GM19467 (cell line): ENCODE measurements around the gene MAML1.

Experiments
- ATAC-seq: cut with Tn5 transposase; IDR thresholded peaks from one replicate; pipeline ENCODE4 v1.9.1; 2021; ENCODE audit warnings: mild to moderate bottlenecking, moderate library complexity; ENCODE audit not compliant: unreplicated experiment

The MAML1 gene

DNA sequence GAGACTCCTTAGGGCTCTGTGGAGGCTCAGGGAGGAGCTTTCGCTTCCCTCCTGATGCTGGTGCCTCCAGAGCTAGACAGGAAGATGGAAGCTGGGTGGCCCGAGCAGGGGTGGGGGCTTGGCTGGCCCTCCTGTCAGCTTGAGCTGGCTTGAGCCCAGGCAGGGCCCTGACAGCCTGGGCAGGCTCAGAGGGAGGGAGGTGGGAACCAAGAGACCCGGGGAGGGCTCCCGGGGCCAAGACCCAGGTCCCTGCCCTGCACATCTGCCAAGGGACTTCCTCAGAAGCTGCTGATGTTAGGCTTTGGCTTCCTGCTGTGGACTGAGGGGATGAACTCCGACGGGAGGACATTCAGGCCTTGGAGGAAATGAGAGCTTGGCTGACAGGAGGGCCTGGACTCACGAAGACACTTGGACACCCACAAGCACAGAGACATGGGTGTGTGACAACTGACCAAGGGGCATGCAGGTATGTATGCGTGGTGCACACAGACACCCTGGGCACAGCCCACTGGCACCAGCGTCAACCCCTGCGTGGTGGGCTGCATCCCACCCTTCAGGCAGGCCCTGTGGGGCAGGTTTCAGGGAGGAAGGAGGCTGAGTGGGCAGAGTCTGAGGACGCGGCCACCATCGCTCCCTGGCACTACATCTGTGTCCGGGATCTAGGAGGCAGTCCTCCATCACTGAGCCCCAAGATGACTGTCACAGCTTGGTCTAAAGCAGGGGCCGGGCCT, 59.4 kb downstream of the MAML1 start:
- no peak for ATAC-seq

DNA sequence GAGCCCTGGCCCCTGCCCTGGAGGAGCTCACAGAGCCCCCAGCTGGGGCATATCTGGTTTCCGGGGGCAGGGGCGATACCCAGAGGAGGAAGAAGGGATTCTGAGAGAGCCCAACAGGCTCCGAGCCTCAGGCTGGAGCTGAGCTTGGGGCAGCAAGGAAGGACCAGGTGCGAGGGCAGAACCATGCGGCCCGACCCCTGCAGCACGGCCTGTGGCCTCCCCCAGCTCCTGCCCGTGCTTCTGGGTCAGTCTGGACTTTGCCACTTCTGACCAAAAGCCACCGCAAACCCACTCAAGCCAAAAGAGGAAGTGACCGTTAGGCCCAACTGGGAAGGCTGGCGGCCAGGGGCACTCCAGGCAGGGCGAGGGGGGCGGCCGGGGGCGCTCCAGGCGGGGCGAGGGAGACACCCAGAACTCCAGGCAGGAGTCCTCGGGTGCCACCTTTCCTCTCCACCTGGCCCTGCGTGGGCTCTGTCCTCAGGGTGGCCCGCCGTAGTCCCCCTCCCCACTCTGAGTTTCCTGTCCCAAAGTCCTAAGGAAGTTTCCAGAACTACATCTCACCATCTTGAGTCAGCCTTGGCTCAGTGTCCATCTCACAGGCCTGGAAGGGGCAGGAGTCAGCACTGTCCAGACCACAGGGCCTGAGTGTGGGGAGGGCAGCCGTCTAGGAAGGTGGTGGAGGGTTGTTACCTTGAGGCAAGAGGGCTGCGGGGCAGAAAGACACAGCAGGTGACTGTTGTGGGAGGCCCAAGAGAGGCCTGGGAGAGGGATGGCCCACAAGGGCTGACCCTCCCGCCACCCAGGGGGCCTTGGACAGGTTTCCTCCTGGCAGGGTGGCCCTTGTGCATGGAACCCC, 60.2 kb downstream of the MAML1 start:
- ATAC-seq, result no peak

DNA sequence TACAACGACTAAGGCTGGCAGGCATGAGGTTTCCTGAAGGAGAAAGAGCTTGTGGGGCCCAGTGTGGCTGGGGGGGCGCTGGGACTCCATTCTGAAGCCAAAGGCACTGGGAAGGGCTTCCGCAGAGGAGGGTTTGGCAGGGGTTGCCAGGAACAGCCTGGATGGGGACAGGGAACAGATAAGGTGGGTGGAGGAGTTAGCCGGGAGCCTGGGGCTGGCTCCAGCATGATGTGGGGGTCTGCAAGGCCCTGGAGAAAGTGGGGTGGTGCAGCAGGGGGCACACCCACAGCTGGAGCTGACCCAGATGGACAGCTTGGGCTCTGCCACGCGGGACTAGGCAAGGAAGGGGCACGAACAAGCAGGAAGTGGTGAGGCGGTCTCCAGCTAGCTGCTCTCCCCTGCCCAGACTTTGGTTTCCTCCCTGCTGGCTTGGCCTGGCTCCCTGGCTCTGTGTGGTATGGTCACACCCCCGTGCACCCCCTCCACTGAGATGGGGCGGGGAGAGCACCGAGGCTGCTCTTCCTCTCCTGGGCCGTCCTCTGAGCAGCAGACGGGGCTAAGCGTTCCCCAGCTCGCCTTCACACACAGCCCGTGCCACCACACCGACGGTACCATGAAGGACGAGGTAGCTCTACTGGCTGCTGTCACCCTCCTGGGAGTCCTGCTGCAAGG, 61.0 kb downstream of the MAML1 start, which contains the start of gene LTC4S:
Gene LTC4S, plus strand, starts transcription at position 519 of the 672 bp plus-strand sequence. Its CDS starts 95 bp downstream, at position 614.
- ATAC-seq, result no peak

DNA sequence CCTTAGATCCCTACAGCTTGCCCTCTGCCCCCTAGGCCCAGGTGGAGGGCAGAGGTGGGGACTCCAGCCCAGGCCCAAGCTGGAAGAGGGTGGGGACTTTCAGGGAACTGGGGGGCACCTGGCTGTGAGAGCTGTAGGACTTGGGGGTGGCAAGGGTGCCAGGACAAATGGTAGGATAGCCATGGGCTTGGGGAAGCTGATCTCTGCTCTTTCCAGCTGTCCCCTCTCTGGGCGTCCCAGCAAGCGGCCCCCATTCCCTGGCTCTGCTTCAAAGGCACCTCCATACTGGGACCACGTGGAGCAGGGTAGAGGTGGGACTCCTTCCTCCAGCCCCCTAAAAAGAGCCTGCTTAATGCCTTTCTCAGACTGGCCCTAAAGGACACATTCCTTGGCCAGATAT, 61.5 kb downstream of the MAML1 start:
- ATAC-seq, result no peak

DNA sequence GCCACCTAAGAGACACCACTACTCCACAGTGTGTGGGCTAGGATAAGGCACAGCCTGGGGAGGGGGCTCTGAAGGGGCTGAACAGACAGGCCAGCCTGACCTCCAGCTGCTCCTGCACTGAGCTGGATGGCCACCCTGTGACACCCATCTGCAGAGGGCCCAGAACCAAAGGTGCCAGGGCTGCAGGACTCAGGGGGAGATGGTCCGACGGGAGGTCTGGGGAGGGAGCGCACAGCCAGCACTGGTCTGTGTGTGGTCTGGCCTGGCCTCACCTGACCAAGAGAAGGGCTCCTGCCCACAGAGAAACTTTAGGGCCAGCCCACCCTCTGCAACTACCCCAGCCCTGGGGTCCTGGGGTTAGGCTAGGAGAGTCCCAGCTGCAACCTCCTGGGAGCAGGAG, 62.0 kb downstream of the MAML1 start:
- no peak for ATAC-seq

DNA sequence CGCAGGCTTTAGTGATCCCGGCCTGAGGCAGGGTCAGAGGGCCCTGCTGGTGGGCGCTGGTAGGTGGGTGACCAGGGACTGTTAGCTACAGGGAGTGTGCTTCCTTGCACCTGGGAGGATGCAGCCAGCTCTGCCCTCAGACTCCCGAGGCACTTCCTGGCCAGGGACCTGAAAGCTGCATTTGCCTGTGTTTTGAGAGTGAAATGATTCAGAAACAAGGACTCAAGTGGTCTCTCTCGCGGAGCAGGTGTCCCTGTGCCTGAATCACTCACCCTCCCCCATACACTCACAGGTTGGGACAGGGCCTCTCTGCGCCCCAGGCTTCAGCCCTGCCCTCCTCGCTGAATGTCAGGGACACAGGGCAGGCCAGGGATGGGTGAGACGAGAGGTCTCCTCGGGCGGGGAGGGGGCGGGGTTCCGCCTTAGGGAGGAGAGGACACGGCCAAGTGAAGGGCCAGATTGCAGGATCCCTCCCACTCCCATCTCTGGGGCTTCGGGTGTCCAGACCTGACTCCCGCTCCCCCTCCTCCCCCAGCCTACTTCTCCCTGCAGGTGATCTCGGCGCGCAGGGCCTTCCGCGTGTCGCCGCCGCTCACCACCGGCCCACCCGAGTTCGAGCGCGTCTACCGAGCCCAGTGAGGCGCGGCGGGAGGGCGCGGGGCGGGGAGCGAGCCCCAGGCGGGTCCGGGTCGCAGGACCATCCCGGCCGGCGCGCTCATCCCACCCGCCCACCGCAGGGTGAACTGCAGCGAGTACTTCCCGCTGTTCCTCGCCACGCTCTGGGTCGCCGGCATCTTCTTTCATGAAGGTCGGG, 62.6 kb downstream of the MAML1 start:
- no peak for ATAC-seq

DNA sequence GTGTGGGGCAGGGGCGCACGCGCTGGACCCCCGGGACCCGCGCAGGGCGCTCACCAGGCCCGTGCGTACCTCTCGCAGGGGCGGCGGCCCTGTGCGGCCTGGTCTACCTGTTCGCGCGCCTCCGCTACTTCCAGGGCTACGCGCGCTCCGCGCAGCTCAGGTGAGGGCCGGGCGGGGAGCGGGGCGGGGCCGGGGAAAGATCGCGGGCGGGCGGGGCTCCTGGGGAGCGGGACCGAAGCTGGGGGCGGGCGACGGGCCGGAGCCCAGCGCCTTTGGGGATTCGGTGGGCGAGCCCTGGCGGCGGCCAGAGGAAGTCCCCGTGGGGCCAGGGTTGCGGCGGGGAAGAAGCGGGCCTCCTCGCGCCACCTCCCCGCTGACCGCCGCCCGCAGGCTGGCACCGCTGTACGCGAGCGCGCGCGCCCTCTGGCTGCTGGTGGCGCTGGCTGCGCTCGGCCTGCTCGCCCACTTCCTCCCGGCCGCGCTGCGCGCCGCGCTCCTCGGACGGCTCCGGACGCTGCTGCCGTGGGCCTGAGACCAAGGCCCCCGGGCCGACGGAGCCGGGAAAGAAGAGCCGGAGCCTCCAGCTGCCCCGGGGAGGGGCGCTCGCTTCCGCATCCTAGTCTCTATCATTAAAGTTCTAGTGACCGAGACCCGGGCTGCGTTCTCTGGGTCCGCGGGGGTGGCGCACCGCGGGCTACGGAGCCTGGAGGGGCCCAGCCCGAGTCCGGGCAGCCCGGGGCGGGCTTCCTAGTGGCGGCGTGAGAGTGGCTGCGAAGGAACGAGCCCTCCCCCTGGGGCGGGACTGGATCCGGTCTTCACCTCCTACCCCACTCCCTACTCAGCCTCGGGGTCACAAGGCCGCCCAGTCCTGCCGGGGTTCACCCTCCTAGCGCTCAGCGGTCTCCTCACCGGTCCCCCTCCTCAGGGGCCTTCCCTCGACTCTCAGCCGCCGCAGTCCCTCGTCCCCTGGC, 63.5 kb downstream of the MAML1 start:
- peak; percentile 55 for ATAC-seq

DNA sequence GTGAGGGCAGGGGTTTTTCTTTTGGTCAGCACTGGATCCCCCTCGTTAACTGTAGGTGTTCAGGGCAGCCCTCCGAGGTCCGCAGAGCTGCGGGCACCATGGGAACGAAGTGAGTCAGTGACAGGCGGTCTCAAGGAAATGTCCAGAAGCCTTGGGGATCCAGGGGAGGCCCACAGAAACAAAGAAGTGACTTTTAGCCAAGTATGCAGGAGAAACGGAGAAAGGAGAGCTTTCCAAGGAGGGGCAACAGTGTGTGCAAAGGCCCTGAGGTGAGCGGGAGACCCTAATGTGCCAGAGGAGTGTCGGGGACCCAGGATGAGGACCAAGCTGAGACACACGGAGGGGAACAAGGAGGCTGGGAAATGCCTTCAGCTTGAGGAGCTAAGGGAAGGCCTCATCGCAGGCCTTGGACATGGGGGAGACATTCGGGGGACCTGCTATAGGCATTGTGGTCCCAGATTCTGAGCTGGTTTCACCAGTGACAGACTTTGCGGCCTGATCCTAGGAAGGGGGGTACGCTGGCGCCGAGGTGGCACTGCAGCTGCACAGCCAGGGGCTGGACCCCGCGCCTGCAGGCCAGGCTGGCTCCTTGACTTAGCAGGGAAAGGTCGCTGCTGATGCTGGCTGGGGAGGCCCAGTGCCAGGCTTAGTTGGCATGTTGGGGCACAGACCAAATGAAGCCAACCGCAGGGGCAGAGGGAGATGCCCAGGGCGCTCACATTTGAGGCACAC, 64.4 kb downstream of the MAML1 start:
- ATAC-seq, result no peak

DNA sequence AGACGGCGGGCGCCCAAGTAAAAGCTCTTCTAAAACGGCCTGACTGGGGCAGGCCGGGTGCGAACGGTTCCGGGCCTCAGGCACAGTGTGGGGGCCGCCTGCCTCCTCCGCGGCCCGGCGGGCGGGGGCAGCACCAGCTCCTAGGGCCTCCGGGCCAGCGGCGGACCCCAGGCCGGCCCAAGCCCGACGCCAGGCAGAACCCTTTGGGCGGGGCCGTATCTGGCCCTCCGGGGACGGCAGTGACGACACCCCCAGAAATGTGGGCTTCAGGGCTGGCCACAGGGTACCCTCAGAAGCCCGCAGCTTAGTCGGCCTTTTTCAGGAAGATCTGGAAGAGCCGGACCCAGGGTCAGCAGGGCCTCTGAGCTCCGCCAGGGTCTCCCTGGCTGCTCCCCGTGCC, 65.1 kb downstream of the MAML1 start:
- no peak for ATAC-seq

DNA sequence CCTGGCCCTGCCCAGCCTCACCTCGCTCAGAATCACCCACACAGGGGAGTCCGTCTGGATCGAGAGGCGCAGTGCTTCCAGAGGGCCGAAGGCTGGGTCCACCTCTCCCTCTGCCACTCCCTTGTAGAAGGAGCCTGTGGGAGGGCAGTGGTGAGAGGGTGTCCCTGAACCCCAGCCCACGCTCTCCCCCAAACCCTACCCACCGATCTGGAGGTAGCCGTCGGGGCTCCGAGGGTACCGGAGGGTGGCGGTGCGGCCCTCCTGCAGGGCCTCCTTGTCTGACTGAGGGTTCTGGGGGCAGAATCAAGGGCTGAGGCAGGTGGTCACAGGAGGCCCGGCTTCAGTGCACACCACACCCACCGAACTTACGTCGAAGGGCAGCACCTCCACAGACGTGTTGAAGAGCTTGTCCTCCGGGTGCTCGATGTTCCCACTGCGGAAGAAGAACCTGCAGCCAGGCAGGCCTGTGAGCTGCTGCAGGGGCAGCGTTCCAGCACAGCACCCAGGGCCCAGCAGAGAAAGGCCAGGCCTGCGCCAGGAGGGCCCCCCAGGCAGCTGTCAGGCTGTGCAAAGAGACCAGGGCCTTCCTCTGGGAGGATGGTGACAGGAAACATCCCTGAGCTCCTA, 65.6 kb downstream of the MAML1 start:
- ATAC-seq, result no peak

DNA sequence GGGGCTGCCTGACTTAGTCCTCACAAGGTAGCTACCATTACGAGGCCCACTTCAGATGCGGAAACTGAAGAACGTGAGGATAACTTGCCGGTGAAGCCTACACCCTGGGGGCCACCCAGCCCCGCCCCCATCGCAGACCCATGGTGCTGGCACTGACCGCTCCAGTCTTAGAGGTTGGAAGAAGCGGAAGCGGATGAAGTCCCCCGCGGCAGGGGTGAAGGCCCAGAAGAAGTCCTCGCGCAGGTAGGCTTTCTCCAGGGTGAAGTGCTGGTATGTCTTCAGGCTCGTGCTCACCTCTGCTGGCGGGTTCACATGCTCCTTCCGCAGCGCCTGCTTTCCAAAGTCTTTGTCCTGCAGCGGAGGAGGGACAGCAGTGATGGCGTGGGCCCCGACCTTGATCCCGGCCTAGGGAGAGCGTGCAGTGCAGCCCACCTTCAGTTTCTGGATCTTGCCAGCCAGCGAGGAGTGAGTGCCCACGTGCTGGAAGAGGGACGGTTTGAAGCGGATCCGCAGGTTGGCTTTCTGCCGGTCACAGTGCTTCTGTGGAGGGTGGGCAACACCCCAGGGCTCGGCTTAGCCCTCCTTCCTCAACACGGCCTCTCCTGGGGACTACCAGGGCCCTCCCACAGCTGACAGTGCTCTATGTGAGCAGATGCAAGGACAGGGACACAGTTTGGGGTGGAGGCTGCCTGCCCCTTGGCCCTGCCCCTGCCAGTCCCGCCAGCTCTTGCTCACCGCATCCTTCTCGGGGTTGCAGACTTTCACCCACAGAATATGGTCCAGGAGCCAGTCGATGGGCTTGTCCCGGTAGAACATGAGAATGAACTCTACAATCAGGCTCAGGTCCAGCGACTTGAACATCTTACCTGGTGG, 66.4 kb downstream of the MAML1 start:
- no peak for ATAC-seq

DNA sequence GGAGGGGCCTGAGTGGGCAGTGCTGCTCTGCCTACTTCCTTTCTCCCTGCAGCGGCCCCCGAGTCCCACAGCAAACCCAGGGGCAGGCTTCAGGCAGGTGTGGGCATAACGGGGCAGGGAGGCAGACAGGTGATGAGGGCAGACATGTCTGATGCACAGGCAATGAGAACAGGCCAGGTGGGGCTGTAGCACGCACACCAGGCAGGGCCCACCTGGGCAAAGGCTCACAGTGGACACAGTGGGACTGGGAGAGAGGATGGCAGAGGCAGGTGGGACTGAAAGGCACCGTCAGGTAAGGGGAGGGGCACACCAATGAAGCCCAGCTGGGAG, 67.0 kb downstream of the MAML1 start:
- ATAC-seq, result no peak

DNA sequence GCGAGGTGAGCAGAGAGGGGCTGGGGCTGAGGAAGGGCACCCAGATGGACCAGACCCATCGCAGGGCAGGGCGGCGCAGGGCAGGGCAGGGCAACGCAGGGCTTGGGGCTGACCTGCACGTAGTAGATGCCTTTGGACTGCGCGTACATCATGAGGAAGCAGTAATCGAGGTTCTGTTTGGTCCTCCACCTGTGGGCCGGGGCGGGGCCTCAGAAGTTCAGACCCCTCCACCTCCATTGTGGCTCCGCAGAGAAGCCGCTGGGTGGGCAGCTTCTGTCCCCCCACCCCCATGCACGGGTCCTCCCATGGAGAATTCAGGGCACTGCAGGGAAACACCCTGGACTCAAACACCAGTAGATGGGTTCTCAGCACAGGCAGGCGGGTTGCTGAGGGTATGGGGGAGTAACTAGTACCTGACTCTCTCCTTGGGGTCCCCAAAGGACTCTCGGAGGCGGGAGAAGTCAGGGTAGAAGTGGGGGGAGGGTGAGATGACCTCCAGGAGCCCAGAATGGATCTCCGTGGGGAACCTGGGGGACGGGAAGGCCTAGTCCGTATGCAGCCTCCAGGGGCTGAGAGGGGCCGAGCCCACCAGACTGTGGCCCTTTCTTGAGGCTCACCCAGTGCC, 67.6 kb downstream of the MAML1 start:
- no peak for ATAC-seq

DNA sequence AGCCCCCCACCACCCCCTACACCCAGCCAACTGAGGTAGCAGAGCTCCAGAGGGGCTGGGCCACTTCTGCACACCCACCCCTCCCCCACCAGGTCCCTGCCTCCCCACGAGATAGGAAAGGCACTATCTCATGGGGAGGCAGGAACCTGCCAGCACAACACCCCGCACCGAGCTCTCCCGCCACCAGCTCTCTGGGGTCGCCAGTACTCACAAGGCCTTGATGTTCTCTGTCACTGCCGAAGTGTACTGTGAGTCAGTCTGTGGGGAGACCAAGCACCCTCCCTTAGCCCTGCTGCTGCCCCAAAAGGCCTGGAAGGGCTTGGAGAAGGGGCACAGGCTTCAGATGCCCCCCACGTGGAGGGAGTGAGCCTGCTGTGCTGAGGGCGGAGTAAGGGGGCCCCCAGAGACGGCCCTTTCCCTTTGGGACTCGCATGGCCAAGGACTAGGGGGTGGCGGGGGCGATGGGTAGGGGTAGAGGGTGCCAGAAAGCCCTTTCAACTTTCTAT, 68.1 kb downstream of the MAML1 start:
- ATAC-seq, result no peak

DNA sequence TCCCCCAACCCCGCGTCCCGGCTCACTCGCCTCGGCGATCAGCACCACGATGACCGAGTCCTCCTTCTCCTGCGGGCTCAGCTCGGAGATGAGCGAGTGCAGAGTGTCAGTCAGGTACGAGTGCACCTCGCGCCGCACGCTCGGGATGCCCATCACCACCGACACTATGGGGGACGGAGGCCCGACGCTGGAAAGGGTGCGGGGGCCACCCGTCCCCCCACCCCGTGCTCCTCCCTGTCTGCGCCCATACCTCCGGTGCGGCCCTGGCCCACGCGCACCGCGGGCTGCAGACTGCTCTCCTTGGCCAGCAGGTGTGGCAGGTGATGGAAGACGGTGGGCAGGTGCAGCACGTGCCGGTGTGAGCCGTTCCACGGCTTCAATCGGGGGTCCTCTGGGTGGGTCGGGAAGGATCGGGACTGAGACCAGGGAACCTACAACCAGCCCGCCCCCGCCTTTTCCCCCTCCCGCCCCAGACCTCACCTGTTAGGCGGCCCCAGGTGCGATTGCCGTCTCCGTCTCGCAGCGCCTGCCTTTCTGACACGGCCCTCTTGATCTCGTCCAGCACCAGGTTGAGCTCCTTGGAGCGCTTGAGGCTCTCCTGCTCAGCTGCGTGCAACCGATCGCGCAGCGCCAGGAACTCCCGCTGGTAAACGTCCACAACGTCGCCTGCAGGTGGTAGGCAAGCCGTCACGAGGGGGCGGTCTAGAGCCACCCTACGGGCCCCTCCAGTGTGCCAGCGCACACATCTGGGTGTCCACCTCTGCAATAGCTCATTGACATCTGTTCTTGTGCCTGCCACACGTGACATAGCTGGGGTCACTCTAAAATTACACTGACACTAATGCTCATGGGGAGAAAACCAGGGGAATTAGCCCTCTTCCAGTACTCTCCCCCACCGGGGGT, 68.9 kb downstream of the MAML1 start:
- no peak for ATAC-seq
